ENCODE results near the gene TTF2. TPM values are rescaled to one million over a fixed set of nuclear protein-coding genes. Genes with fewer than 3 reads are reported as not detected.

Gene TTF2
- total and polyA plus RNA-seq, 9 donors, result 2.1 to 14.0 (median 10.6) TPM

DNA sequence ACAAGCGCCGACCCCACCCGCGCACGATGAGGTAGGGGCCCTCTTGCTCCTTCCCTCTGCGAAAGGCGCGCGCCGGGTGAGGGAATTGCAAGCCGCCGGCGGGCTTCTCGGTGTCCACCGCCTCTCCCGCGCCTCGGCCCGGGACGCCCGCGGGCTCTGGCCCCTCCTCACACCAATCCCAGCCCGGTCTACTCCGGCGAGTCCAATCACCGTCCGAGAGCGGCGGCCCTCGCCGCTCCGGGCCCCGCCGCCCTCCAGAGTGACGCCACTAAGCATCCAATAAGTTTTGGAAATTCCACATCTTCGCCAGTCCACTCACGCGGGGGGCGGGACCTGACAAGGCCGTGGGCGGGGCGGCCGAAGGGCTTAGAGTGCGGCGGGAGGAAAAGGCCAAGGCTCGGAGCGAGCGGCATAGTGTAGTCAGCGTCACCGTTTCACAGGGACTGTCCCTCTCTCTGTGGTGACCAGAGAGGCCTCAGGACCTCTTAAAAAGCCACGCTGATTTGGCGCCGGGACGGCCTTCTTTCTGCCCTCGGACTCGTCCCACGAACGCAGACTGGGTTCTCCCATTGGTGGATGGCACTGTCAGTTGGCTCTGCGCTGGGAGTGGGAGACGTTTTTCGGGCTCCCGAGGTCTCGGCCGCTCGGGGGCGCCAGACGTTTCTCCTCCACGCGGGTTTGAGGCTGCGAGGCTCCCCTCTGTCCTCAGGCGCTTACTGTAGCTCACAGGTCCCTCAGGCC, 61.6 kb downstream of the TTF2 start, which contains the start of gene TRIM45:
Gene TRIM45 (minus strand): TSS at position 161 of the 741 bp plus-strand sequence. CDS start 548 bp downstream, outside the sequence.
- DNase-seq, result peak; percentile 96 to 98 (median 97)
- H3K36me3 ChIP-seq, result no peaks in the 10 kb centered on the region
- TF ChIP-seq EP300 (IDR thresholded peaks at IDR 0.05) (peak; percentile 70), POLR2A (IDR thresholded peaks at IDR 0.05) (no peak)
- TF ChIP-seq, protein P1, sequence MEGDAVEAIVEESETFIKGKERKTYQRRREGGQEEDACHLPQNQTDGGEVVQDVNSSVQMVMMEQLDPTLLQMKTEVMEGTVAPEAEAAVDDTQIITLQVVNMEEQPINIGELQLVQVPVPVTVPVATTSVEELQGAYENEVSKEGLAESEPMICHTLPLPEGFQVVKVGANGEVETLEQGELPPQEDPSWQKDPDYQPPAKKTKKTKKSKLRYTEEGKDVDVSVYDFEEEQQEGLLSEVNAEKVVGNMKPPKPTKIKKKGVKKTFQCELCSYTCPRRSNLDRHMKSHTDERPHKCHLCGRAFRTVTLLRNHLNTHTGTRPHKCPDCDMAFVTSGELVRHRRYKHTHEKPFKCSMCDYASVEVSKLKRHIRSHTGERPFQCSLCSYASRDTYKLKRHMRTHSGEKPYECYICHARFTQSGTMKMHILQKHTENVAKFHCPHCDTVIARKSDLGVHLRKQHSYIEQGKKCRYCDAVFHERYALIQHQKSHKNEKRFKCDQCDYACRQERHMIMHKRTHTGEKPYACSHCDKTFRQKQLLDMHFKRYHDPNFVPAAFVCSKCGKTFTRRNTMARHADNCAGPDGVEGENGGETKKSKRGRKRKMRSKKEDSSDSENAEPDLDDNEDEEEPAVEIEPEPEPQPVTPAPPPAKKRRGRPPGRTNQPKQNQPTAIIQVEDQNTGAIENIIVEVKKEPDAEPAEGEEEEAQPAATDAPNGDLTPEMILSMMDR (IDR thresholded peaks at IDR 0.05), result peak; percentile 61 to 86 (median 76)
- peaks cover 3% of the 10 kb centered on the region for H3K4me1 ChIP-seq (ENCODE audit: insufficient read depth)
- intact Hi-C loops (cut with DNase I), result no loop called here
- 0% methylated on average over 64 to 71 of the region's 71 CpGs for WGBS, 3 donors
- peak within 1 kb of the TSS; percentile 80 for H3K4me3 ChIP-seq
- H3K27me3 ChIP-seq, result no peaks in the 10 kb centered on the region
- H3K27ac ChIP-seq, result peak within 1 kb of the TSS; percentile 62 to 85
- no peaks in the 10 kb centered on the region for H3K9me3 ChIP-seq

DNA sequence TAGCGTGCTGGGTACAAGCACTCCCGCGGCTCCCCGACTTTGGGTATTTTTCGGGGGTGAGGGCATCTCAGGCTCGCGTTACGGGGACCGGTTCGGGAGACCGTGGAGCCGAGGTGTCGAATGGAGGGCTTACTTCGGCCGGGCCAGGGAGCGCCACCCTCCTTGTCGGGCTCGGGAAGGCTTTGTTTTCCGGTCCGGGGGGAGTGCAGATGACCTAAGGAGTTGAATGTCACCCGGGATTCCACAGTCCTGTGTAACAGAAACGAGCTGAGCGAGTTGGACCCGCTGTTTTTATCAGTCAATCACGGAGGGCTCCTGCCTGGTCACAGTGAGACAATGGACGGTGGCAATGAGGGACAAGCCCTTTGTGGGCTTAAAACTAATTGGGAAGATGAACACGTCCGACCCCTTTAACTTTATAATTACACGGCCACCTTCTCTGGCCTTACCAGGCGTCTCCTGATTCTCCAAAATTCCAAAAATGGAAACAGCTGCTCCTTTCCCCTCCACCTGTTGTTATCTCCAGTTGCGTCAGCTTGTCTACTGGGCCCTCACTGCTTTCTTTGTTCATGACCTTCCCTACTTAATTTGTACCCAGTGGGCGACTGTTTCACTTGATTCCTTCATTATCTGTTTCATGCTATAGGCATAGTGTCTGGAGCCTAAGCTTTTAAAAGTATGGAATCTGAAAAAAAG, 62.4 kb downstream of the TTF2 start:
- peak overlapping the region; percentile 80 for H3K4me3 ChIP-seq
- 22 to 28% (median 23%) methylated on average over 32 of the region's 32 CpGs for WGBS, 3 donors
- H3K9me3 ChIP-seq, result no peaks in the 10 kb centered on the region
- TF ChIP-seq, protein P1 (IDR thresholded peaks at IDR 0.05), result no peak
- TF ChIP-seq POLR2A (IDR thresholded peaks at IDR 0.05) (no peak), EP300 (IDR thresholded peaks at IDR 0.05) (no peak)
- H3K27me3 ChIP-seq, result no peaks in the 10 kb centered on the region
- no peak for DNase-seq
- H3K36me3 ChIP-seq, result no peaks in the 10 kb centered on the region
- peaks cover 3% of the 10 kb centered on the region for H3K4me1 ChIP-seq (ENCODE audit: insufficient read depth)
- intact Hi-C loops (cut with DNase I), result no loop called here
- peak overlapping the region; percentile 62 to 85 for H3K27ac ChIP-seq

DNA sequence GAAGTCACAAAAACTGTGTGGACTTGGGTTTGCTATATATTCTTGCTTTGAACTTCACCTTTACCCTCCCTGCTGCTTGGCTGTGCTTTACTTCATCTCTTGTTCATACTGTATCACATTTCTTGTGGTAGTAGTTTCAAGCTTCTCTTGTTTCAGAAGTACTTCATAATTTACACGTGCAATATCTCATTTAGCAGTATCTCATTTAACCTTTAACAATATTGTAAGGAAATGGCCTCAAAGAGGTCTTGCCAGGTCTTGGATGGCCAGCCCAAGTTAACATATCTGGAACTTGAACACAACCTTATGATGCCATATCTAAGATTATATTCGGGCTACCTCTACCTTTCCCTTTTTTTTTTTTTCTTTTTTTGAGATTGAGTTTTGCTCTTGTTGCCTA, 63.1 kb downstream of the TTF2 start:
- no peak overlapping the region for H3K4me3 ChIP-seq
- H3K4me1 ChIP-seq (ENCODE audit: insufficient read depth), result peaks cover 3% of the 10 kb centered on the region
- no peak for DNase-seq
- H3K27me3 ChIP-seq, result no peaks in the 10 kb centered on the region
- no peaks in the 10 kb centered on the region for H3K36me3 ChIP-seq
- TF ChIP-seq, protein P1 (IDR thresholded peaks at IDR 0.05), result no peak
- TF ChIP-seq POLR2A (IDR thresholded peaks at IDR 0.05), result no peak
- no peak for TF ChIP-seq EP300 (IDR thresholded peaks at IDR 0.05)
- H3K9me3 ChIP-seq, result no peaks in the 10 kb centered on the region
- 89 to 95% (median 91%) methylated on average over 2 of the region's 2 CpGs for WGBS, 3 donors
- intact Hi-C loops (cut with DNase I), result no loop called here
- H3K27ac ChIP-seq, result no peak overlapping the region

DNA sequence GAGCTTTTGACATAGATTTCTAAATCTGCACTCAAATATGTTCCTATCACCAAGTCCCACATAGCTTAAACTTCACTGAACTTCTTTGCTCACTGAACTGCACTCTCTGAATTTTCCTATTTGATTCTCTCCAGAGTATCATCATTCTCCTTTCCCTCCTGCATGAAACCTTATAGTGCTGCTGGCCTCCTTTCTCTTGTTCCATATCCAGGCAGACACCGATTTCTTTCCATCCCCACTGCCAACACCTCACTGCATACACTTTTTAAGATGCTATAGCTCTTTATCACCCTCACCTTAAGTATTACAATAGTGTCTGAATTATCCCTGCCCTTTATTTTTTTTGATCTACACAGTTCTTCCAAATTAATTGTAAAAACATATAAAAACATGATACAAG, 64.5 kb downstream of the TTF2 start:
- WGBS, 3 donors, result 73 to 86% (median 79%) methylated on average over 1 of the region's 1 CpG
- no peaks in the 10 kb centered on the region for H3K36me3 ChIP-seq
- no peak for DNase-seq
- no peak for TF ChIP-seq POLR2A (IDR thresholded peaks at IDR 0.05)
- no peak for TF ChIP-seq EP300 (IDR thresholded peaks at IDR 0.05)
- TF ChIP-seq, protein P1 (IDR thresholded peaks at IDR 0.05), result no peak
- H3K27me3 ChIP-seq, result no peaks in the 10 kb centered on the region
- intact Hi-C loops (cut with DNase I), result loop anchor here in 2 of 4 donors (5.0 kb wide), 2 partner anchors 52 to 57 kb away; no protein-coding TSS in a partner anchor
- H3K27ac ChIP-seq, result no peak overlapping the region
- no peaks in the 10 kb centered on the region for H3K9me3 ChIP-seq
- H3K4me3 ChIP-seq, result no peak overlapping the region
- H3K4me1 ChIP-seq (ENCODE audit: insufficient read depth), result peaks cover 3% of the 10 kb centered on the region

All from ovary (tissue), 9 donors.